ENCODE measurements around the gene B3GALNT2.

B3GALNT2 gene

GRCh38 chr1:235450886-235451483, 53.3 kb downstream of the B3GALNT2 start:
- DNase-seq = no peak

GRCh38 chr1:235450433-235450832, 53.8 kb downstream of the B3GALNT2 start:
- DNase-seq = no peak

GRCh38 chr1:235448616-235449015, 55.6 kb downstream of the B3GALNT2 start:
- no peak for DNase-seq

- DNase-seq = no peak
Measured at GRCh38 chr1:235442788-235443429, 61.3 kb downstream of the B3GALNT2 start.

- DNase-seq = no peak
Measured at GRCh38 chr1:235441159-235441685, 63.0 kb downstream of the B3GALNT2 start.

GRCh38 chr1:235434001-235434400, 70.3 kb downstream of the B3GALNT2 start:
- DNase-seq = no peak

- DNase-seq = no peak
Measured at GRCh38 chr1:235430991-235431390, 73.3 kb downstream of the B3GALNT2 start.

- no peak for DNase-seq
Measured at GRCh38 chr1:235429143-235429542, 75.1 kb downstream of the B3GALNT2 start.

GRCh38 chr1:235427447-235427846, 76.8 kb downstream of the B3GALNT2 start:
- no peak for DNase-seq

GRCh38 chr1:235426680-235427079, 77.6 kb downstream of the B3GALNT2 start:
- no peak for DNase-seq

- DNase-seq = no peak
Measured at GRCh38 chr1:235426143-235426542, 78.1 kb downstream of the B3GALNT2 start.

- DNase-seq = no peak
Measured at GRCh38 chr1:235425357-235425756, 78.9 kb downstream of the B3GALNT2 start.

GRCh38 chr1:235424092-235424491, 80.2 kb downstream of the B3GALNT2 start:
- DNase-seq = no peak

GRCh38 chr1:235423214-235423652, 81.0 kb downstream of the B3GALNT2 start:
- no peak for DNase-seq

GRCh38 chr1:235421751-235422150, 82.5 kb downstream of the B3GALNT2 start:
- DNase-seq = peak; percentile 9

- peak; percentile 31 for DNase-seq
Measured at GRCh38 chr1:235417086-235417697, 87.1 kb downstream of the B3GALNT2 start.

GRCh38 chr1:235416662-235417049, 87.6 kb downstream of the B3GALNT2 start:
- no peak for DNase-seq

GRCh38 chr1:235415008-235415904, 89.0 kb downstream of the B3GALNT2 start:
- DNase-seq = peak; percentile 67

GRCh38 chr1:235411489-235412486, 92.5 kb downstream of the B3GALNT2 start:
- DNase-seq = peak; percentile 15

- no peak for DNase-seq
Measured at GRCh38 chr1:235410467-235410866, 93.8 kb downstream of the B3GALNT2 start.

- no peak for DNase-seq
Measured at GRCh38 chr1:235409042-235409820, 95.0 kb downstream of the B3GALNT2 start.

Data from NCI-H69 (cell line).